Measurements from ENCODE around the gene TM4SF1. TPM values are rescaled to one million over a fixed set of nuclear protein-coding genes. Genes with fewer than 3 reads are reported as not detected.
A peak's percentile ranks its signal among the peaks of the same experiment; 100 is the strongest.

TM4SF1 gene
- total and polyA plus RNA-seq, 2 donors from 2014 or later: 101 to 173 TPM

GRCh38 chr3:149324332-149324731, 53.1 kb downstream of the TM4SF1 start:
- no peak for TF ChIP-seq CTCF (IDR thresholded peaks at IDR 0.05; ENCODE audit: borderline replicate concordance, extremely low read depth, insufficient read depth)
- no peak for FAIRE-seq
- H3K4me1 ChIP-seq (ENCODE audit: control insufficient read depth in 2 of 3, insufficient read depth in 2 of 3, low read depth in 1 of 3, low read length in 3 of 3): peaks cover 0 to 3% (median 0%) of the 10 kb centered on the region in 3 donors
- no peaks in the 10 kb centered on the region for H3K27me3 ChIP-seq (ENCODE audit: control insufficient read depth, insufficient read depth, low read length)
- no peak for DNase-seq
- no peaks in the 10 kb centered on the region for H3K9me3 ChIP-seq (ENCODE audit: control insufficient read depth in 2 of 3, insufficient read depth in 1 of 3, low read length in 3 of 3)
- no peak overlapping the region for H3K27ac ChIP-seq (ENCODE audit: low read depth in 2 of 2, low read length in 2 of 2)
- intact Hi-C loops (cut with DNase I): no loop called here
- H3K4me3 ChIP-seq (ENCODE audit: low read length in 3 of 3): no peak overlapping the region
- no peaks in the 10 kb centered on the region for H3K36me3 ChIP-seq (ENCODE audit: control insufficient read depth in 2 of 3, insufficient read depth in 3 of 3, low read length in 3 of 3)
- no peak overlapping the region for H3K9ac ChIP-seq (ENCODE audit: low read length in 3 of 3)

- peaks cover 2 to 7% (median 3%) of the 10 kb centered on the region in 3 donors for H3K4me1 ChIP-seq (ENCODE audit: control insufficient read depth in 2 of 3, insufficient read depth in 2 of 3, low read depth in 1 of 3, low read length in 3 of 3)
- FAIRE-seq (no peak), DNase-seq (no peak)
- H3K27ac ChIP-seq (ENCODE audit: low read depth in 2 of 2, low read length in 2 of 2): no peak overlapping the region
- no peak for TF ChIP-seq CTCF (IDR thresholded peaks at IDR 0.05; ENCODE audit: borderline replicate concordance, extremely low read depth, insufficient read depth)
- intact Hi-C loops (cut with DNase I): no loop called here
- H3K4me3 ChIP-seq (ENCODE audit: low read length in 3 of 3): no peak overlapping the region
- no peaks in the 10 kb centered on the region for H3K9me3 ChIP-seq (ENCODE audit: control insufficient read depth in 2 of 3, insufficient read depth in 1 of 3, low read length in 3 of 3)
- no peaks in the 10 kb centered on the region for H3K27me3 ChIP-seq (ENCODE audit: control insufficient read depth, insufficient read depth, low read length)
- no peak overlapping the region for H3K9ac ChIP-seq (ENCODE audit: low read length in 3 of 3)
- H3K36me3 ChIP-seq (ENCODE audit: control insufficient read depth in 2 of 3, insufficient read depth in 3 of 3, low read length in 3 of 3): no peaks in the 10 kb centered on the region
Measured at GRCh38 chr3:149321640-149322039, 55.8 kb downstream of the TM4SF1 start.

- Histone ChIP-seq H3K27me3 (ENCODE audit: control insufficient read depth, insufficient read depth, low read length) (no peaks in the 10 kb centered on the region), H3K36me3 (ENCODE audit: control insufficient read depth in 2 of 3, insufficient read depth in 3 of 3, low read length in 3 of 3) (no peaks in the 10 kb centered on the region), H3K4me1 (ENCODE audit: control insufficient read depth in 2 of 3, insufficient read depth in 2 of 3, low read depth in 1 of 3, low read length in 3 of 3) (peaks cover 3 to 12% (median 7%) of the 10 kb centered on the region in 3 donors), H3K9ac (ENCODE audit: low read length in 3 of 3) (no peak overlapping the region), H3K9me3 (ENCODE audit: control insufficient read depth in 2 of 3, insufficient read depth in 1 of 3, low read length in 3 of 3) (no peaks in the 10 kb centered on the region), H3K27ac (ENCODE audit: low read depth in 2 of 2, low read length in 2 of 2) (no peak overlapping the region), H3K4me3 (ENCODE audit: low read length in 3 of 3) (no peak overlapping the region)
- no peak for DNase-seq
- intact Hi-C loops (cut with DNase I): no loop called here
- FAIRE-seq: no peak
- TF ChIP-seq CTCF (IDR thresholded peaks at IDR 0.05; ENCODE audit: borderline replicate concordance, extremely low read depth, insufficient read depth): no peak
Measured at GRCh38 chr3:149321136-149321535, 56.3 kb downstream of the TM4SF1 start.

- Histone ChIP-seq H3K4me1 (ENCODE audit: control insufficient read depth in 2 of 3, insufficient read depth in 2 of 3, low read depth in 1 of 3, low read length in 3 of 3) (peaks cover 3 to 20% (median 14%) of the 10 kb centered on the region in 3 donors), H3K9ac (ENCODE audit: low read length in 3 of 3) (no peak overlapping the region), H3K36me3 (ENCODE audit: control insufficient read depth in 2 of 3, insufficient read depth in 3 of 3, low read length in 3 of 3) (no peaks in the 10 kb centered on the region), H3K4me3 (ENCODE audit: low read length in 3 of 3) (no peak overlapping the region), H3K27me3 (ENCODE audit: control insufficient read depth, insufficient read depth, low read length) (no peaks in the 10 kb centered on the region), H3K27ac (ENCODE audit: low read depth in 2 of 2, low read length in 2 of 2) (peak overlapping the region in 1 of 2 donors; percentile 41), H3K9me3 (ENCODE audit: control insufficient read depth in 2 of 3, insufficient read depth in 1 of 3, low read length in 3 of 3) (no peaks in the 10 kb centered on the region)
- FAIRE-seq (no peak), DNase-seq (no peak)
- intact Hi-C loops (cut with DNase I): no loop called here
- no peak for TF ChIP-seq CTCF (IDR thresholded peaks at IDR 0.05; ENCODE audit: borderline replicate concordance, extremely low read depth, insufficient read depth)
Measured at GRCh38 chr3:149319750-149320149, 57.7 kb downstream of the TM4SF1 start.
